NCI-H524 treated with DMSO at 0.1 percent for 48 hours (cell line): Measurements from ENCODE around the gene DCUN1D2.

Source experiments
- DNase-seq: peaks from one replicate; lab custom pipeline; 2025; lab: John Stamatoyannopoulos, UW

The DCUN1D2 gene

DNA sequence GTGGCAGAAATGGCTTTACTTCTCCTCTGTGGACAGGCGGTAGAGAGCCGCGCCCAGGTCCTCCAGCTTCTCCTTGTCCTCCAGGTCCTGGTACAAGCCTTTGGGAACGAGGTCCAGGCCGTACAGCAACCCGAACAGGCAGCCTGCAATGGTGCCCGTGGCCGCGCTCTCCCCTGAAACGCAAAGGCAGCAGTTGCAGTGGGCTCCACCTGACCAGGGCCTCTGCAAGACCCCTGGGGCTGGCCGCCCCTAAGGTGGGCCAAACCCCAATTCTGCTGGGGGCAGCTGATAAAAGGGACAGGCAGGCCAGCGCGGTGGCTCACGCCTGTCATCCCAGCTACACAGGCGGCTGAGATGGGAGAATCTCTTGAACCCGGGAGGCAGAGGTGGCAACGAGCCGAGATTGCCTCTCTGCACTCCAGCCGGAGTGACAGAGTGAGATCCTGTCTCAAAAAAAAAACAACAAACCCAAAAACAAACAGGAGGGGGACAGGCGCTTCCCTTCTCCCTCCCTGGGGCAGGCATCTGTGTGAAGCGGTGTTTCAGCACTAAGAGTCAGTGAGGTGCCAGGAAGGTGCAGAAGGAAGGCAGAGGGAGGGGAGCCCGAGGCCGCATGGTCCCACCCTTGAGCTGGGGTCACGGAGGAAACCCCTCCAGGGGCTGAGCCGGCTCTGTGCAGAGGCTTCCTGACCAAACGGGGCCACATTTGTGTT is 67.5 kb downstream of the DCUN1D2 start:
- DNase-seq, result no peak

DNA sequence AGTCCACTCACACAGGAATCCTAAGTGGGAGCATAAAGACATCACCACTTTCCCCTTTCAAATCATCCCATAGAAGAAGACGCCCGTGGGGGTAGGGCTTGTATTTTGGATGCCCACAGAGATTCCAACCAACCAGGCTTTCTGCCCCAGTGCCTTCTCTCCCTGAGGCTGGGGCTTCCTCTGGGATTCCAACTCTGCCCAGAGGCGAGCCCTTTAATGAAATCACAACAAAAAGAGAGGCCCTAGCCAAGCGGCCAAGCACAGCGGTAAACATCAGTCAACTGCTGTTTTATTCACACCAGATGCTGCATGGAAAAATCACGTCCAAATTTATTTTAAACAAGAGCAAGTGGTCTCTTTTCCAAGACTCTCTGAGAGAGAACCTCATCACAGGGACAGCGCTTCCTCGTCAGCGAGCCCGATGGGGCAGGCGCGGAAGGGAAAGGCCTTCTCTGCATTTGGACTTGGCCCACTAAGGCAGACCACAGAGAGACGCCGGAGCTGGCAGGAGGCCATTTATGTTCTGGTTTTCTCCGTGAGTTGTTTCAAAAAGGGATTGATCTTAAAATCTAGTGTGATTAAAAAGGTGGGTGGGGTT is 68.7 kb downstream of the DCUN1D2 start:
- no peak for DNase-seq

DNA sequence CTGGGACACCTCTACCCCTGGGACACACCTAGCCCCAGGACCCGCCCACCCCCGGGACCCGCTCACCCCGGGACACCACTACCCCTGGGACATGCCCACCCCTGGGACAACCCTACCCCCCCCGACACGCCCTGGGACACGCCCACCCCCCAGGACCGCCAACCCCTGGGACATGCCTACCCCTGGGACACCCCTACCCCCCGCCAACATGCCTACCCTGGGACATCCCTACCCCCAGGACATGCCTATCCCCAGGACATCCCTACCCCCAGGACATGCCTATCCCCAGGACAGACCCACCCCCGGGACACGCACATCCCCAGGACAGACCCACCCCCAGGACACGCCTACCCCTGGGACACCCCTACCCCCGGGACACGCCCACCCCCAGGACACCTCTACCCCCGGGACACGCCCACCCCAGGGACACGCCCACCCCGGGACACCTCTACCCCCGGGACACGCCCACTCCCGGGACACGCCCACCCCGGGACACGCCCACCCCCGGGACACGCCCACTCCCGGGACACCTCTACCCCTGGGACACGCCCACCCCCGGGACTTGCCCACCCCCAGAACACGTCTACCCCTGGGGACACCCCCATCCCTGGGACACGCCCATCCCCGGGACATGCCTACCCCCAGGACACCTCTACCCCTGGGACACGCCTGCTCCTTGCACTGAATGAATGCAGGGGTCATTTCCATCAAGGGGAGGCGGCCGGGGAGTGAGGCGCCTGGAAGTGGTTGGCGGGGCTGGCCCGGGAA is 69.5 kb downstream of the DCUN1D2 start:
- no peak for DNase-seq

DNA sequence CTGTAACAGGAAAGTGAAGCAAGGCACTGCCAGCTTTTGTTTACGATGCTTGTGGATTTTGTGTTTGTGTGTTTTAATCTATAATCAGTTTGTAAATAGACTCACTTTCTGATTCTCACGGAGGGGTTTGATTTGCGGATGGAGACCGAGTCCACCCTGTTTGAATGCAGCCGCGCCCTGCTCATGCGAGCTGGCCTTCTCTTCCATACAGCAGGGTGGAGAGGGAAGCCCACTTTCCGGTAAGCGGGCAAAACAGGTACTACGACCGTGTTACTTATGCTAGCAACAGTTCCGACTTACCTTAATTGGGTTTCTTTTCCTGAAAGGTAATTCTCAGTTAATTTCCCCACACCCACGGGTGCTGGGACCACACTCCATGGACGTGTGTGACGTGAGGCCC is 70.3 kb downstream of the DCUN1D2 start:
- no peak for DNase-seq

DNA sequence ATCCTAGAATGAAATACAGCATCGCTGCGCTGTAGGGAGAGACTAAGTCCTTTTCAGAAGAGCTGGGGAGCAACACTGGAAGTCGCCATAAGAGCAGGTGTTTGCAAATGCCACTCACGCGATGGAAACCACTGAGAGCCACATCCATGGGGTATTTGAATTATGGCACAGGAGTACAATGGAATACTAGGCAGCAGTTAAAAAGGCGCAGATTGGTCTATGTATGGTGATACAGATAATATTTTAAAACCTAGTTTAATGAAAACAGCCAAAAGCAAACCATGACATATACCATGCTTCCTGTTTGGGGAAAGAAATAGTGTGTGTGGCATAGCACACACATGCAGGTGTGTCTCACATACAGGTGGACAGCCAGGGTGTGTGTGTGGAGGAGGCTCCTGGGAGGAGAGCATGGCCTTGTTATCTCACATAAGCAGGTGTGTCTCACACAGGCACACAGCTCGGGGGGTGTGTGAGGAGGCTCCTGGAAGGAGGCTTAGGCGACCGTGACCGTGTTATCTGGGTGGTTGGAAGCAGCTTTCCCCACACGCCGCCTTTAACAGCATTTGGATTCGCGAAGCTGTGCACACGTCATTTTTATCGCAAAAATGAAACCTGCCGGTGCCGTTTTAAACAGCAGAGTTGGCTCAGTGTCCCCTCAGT is 70.8 kb downstream of the DCUN1D2 start:
- no peak for DNase-seq

DNA sequence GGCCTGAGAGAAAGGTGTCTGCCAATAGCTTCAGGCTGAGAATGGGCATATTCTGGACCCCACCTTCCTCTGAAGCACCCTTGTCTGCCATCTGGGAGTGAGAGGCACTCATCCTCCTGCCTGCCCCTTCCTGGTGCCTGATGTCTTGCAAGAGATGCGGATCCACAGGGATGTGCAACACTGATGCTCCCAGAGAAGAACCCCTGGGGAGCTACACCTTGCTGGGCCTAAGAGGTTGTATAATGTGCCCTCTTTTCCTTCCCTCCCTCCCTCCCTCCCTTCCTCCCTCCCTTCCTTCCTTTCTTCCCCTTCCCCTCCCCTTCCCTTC is 71.8 kb downstream of the DCUN1D2 start:
- no peak for DNase-seq

DNA sequence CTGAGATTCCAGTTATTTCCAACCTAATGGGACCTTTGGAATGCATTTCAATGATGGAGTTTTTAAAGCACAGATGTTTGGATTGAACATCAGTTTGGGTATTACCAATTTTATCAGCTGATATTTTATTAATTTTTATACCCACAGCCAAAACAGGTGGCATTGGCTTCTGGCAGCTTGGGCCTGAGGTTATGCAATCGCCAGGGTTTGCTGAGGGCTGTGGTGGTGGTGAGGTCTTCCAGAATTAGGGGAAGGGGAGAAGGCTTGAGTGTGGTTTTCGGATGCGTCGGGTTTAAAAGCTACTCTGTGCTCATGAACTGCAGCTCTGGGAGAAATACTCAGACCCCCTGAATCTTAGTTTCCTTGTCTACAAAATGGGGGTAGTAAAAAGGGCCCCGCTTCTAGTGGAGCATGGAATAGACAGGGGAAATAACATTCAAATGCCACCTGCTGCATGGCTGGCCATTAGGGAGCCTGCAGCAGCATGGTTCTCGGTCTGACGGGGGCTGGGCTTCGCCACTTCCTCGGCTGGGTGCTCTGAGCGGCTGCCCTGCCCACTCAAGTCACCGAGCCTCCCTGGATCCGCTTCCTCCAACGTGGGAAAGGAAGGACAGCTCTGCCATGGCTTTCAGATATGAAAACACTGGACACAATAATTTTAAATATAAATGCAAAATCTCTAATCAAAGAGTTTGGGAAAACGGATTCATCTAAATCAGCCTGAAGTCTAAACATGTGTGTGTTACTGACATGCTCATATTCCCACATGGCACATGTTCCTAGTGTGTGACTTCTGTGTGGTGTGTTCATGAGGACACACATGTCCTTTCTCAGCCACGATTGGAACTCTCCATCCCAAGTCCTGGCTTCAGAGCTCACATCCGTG is 72.4 kb downstream of the DCUN1D2 start:
- DNase-seq, result no peak

DNA sequence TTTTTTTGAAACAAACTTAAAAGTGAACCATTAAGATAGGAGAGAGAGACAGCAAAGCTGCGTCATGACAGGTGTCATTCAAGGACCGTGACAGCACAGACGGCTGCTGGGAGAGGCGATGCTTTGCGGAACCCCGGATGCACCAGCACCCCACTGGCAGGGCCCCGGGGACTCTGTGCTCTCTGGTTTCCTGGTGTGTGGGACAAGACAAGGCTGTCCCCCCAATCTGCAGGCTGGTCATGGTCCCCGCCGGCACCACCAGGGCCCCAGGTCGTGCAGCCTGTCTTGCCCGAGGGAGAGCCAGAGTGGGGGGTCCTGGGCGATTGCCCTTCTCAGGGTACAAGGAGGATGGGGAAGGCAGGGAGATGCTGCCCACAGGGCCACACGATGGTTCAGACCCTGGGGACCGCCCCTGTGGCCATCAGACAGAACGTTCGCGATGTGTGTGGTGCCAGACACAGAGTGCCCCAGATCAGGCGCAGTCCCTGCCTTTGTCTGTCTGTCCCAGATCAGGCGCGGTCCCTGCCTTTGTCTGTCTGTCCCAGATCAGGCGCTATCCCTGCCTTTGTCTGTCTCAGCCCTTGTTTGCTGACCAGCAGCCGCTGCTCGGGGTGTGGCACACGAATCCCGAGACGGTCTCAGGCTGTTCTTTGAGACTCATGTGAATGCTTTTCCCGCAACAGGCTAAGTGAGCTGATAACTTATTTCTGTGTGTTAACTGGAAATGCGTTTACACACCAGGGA is 73.3 kb downstream of the DCUN1D2 start:
- no peak for DNase-seq

DNA sequence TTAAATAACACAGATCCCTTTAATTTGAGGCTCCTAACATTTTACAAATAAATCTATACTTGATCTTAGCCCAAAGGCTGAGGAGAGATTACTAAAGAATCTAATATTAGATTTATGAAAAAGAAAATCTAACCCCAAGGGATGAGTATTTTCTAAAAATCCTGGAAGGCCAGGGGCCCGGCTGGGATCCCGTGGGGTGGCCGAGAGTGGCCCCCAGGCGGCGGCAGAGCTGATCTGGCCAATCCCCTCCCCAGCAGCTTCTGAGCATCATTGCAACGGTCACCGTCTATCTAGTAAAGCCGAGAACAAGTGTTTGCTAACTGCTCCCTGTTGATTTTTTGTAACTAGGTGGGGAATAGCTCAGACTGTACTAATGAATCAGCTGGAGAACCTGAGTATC is 74.7 kb downstream of the DCUN1D2 start:
- DNase-seq, result no peak

DNA sequence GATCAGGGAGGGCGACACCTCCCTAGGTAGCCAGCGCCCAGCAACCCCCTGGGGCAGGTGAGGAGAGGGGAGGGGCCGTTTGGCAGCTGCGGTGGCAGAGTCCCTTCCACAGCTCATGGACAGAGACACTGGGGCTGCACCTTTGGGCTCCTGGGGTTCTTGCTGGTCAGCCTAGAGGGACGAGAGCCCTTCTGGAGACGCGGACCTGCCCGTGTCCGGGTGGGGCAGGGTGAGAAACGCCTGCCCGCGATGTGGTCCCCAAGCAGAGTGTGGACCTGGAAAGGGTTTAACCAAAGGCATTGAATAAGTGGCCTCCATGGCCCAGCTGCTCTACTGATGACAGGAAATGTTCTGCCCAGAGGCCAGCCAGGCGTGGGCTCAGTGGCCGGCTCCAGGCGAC is 75.5 kb downstream of the DCUN1D2 start:
- DNase-seq, result no peak

DNA sequence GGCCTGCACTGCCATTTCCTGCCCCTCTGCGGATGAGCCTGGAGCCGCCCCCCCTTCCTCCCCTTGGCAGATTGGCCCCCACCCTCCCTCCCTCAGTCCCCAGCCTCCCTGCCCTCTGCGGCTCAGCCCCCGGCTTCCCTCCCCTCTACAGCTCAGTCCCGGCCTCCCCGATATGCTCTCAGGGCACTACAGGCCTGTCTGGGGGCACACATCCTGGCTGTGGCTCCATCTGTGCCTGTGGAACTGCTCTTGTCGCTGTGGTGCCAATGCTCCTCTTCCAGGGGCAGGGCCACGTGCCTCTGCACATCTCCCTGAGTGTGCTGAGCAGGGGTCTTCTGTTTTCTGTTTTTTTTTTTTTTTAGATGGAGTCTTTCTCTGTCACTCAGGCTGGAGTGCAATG is 76.2 kb downstream of the DCUN1D2 start:
- DNase-seq, result no peak

DNA sequence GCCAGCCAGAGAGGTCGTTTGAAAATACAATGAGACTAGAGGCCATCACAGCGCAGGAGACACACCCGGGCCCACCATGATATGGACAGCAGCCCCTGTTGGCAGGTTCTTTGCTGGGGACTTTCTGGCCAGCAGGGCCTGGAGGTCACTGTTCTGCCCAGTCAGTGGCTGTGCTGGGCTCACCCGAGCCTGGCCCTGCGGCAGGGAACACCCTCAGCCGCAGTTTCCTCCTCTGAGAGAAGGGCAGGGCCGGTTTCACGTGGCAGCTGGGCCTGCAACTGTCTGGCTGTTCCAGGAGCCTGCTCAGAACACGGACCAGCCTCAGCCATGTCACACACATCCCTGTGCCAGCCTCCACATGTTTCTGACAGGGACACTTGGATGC is 76.6 kb downstream of the DCUN1D2 start:
- no peak for DNase-seq

DNA sequence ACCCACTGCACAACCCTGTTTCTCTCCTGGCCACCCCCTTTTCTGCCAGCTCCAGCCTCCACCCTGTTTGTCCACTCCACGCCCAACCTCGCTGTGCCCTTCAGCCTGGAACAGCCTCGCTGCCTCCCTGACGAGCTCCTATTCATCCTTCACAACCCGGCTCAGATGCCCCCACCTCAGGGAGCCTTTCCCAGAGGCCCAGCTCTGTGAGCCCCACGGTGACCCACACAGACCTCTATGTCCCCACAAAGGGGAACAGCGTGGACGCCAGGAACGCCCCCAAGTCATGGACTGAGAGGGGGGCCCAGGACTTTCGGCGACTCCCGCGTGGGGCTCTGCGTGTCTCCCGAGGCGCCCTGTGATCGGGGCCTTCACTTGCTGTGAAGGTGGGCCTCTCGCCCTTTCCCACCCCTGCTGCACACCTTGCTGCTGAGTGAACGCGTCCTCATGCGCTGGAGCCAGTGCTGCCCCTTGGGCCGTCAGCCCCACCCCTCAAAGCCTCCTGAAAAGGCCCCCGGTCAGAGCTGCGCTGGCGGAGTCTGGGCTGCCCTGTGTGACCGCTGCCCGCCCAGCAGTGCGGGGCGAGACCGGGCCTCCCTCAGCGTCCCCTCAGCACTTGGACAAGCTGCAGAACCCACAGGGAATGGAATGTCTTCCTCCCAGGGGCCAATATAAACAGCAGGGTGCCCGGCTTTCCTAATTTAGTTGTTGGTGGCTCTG is 77.2 kb downstream of the DCUN1D2 start:
- no peak for DNase-seq

DNA sequence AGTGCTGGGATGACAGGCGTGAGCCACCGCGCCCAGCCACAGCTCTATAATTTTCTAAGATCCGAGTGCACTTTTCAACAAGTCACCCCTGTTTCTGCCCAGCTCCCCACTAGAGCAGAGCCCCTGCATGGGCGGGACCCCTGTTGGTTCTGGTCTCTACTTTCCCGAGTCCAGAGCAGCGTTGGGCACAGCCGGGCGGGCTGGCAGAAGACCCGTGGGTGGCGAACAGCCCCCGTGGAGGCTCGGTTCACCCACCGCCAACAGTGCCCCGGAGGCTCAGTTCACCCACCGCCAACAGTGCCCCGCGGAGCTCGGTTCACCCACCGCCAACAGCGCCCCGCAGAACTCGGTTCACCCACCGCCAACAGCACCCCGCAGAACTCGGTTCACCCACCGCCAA is 78.1 kb downstream of the DCUN1D2 start:
- no peak for DNase-seq

DNA sequence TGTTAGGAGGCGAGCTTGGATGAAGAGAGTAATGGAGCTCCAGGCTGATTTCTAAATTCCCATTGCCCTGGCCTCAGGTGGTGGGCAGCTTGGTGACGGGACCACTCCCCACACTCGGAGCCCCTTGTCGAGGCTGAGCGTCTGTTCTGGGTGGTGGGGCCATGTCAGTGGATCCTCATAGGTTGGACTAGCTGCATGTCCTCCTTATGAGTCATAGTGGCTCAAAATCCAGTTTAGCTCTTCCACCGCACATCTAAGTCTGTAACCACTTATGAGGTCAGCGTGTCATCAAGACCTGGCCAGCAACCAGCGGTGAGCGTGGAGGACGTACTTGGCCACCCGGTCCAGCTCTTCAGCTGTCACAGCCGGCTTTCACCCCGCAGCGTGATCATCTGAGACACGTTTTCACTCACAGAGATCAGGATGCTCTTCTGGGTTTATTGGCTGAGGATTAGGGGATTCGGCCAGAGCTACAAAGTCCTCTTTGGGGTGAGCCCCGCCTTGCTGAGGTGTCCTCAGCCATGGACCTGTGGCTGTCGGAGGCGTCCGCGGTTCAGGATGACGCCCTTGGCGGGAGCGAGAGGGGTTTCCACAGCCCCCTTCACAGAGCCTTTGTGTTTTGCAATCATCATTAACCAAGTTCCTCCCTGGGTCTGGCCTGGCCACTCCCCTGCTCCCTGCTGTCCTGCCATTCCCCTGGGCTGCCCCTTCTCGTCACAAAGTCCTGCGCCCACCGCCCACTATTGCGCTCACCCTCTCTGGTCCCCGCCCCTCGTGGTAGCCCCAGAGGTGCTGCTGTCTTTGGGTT is 79.1 kb downstream of the DCUN1D2 start:
- DNase-seq, result no peak

DNA sequence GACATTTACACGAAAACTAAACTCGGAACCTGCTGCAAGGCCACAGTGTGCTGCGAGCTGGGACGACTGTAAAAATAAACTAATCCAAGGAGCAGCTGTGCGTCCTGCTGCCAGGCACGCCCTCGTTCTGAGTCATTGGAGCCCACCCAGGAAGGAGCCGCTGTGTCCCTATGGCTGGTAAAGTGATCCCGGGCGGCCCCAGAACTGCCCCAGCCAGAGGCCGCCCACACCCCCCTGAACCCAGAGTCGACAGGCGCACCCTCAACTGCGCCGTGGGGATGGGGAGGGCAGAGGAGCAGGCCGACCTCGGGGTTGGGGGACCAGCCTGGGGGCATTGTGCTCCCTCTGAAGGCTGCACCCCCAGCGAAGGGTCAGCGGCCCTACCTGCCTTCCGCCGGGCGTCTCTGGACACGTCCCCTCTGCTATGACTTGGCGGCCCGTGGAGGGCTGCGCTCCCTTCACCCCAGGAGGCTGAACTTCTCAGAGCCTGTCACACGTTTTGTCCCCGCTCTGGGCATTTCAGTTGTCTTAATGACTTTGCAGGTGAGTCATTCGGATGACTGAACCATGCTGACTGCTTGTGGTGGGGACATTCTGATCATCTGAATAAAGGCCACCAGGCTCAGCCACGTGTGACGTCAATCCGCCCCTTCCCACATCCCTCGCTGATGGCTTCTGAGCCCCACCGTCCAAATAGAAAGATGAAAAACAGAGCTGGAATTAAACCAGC is 79.9 kb downstream of the DCUN1D2 start:
- DNase-seq, result no peak

DNA sequence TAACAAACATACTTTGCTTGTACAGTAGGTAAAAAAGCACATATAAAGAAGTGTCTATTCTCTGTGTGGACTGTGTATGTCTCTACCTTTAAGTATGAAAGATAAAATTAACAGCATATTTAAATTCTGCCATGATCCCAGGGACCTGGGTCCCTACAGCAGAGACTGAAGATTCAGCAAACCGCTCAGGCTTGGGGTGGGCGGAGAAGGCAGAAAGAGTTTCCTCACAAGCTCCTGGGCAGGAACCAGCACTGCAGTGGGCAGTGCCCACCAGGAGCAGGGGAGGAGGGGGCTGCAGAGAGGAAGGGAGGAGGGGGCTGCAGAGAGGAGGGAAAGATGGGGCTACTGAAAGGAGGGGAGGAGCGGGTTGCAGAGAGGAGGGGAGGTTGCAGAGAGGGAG is 81.9 kb downstream of the DCUN1D2 start:
- no peak for DNase-seq

DNA sequence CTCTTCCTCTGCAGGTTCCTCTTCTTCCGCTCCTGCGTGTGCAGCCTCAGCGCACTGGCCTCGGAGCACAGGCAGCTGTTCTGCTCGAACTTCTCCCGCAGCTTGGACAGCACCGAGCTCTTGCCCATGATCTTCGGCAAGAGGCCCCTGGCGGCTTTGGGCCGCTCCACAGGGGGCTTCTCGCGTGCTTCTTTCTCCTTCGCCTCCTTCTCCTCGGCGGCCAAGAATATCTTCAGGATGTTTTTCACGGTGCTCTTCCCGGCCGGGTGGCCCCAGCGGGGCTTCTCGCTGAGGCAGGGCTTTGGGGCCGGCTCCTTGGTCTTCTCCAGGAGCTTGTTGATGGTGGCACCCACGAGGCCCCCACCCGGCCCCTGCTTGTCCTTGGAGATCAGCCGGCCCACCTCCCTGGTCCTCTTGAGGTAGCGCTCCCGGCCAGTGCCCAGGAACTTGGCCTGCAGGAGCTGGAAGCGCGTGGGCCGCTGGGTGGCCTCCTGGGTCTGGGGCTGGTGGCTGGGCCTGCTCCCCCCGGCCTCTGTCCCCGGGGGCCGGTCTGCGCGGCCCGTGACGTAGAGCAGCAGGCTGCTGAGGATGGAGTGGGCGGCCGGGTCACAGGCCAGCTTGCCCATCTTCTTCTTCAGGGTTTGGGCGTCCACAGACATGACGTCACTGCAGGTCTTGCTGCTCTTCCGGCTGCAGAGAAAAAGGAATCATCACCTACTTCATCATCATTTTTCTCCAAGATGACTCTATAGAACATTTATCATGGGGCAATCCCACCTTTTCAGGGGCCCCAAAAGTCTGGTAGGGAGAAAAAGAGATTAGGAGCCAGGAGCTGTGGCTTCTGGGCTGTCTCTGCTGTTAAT is 82.7 kb downstream of the DCUN1D2 start:
- no peak for DNase-seq
